ENCODE data around the gene PROC. TPM values are rescaled to one million over a fixed set of nuclear protein-coding genes. Genes with fewer than 3 reads are reported as not detected.

The PROC gene
- total RNA-seq, 2 experiments from 2014 or later, result 0.28 TPM; not detected in 1

DNA sequence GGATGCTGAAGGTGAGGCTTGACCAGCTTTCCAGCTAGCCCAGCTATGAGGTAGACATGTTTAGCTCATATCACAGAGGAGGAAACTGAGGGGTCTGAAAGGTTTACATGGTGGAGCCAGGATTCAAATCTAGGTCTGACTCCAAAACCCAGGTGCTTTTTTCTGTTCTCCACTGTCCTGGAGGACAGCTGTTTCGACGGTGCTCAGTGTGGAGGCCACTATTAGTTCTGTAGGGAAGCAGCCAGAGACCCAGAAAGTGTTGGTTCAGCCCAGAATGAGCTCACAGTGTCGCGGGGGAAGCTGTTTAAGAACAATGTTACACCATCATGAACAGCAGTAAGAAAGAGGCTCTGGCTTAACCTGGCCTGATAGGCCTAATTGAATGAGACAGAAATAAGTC is 11.1 kb downstream of the PROC start:
- H3K4me1 Mint-ChIP-seq (ENCODE audit: low read depth), result no peaks in the 10 kb centered on the region
- H3K27ac ChIP-seq (ENCODE audit: low read depth in 1 of 2, low read length in 2 of 2), result no peak overlapping the region
- no peak overlapping the region for H3K4me3 Mint-ChIP-seq
- peaks cover 3% of the 10 kb centered on the region for H3K36me3 Mint-ChIP-seq (ENCODE audit: low read depth)
- no peaks in the 10 kb centered on the region for H3K4me1 ChIP-seq (ENCODE audit: insufficient read depth, low read length)
- ATAC-seq (ENCODE audit: poor library complexity), result no peak
- ChIA-PET POLR2A (no interaction called here), CTCF (interaction anchor here (1.0 kb wide), 1 partner anchor 8 kb away, joined by 3 read pairs; no protein-coding TSS in a partner anchor)
- peaks cover 19% of the 10 kb centered on the region for H3K27me3 Mint-ChIP-seq
- H3K9me3 ChIP-seq (ENCODE audit: control insufficient read depth in 1 of 2, insufficient read depth in 1 of 2, low read length in 2 of 2), result no peaks in the 10 kb centered on the region
- intact Hi-C loops (cut with DNase I, micrococcal nuclease), result no loop called here
- TF ChIP-seq, protein P1, sequence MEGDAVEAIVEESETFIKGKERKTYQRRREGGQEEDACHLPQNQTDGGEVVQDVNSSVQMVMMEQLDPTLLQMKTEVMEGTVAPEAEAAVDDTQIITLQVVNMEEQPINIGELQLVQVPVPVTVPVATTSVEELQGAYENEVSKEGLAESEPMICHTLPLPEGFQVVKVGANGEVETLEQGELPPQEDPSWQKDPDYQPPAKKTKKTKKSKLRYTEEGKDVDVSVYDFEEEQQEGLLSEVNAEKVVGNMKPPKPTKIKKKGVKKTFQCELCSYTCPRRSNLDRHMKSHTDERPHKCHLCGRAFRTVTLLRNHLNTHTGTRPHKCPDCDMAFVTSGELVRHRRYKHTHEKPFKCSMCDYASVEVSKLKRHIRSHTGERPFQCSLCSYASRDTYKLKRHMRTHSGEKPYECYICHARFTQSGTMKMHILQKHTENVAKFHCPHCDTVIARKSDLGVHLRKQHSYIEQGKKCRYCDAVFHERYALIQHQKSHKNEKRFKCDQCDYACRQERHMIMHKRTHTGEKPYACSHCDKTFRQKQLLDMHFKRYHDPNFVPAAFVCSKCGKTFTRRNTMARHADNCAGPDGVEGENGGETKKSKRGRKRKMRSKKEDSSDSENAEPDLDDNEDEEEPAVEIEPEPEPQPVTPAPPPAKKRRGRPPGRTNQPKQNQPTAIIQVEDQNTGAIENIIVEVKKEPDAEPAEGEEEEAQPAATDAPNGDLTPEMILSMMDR (IDR thresholded peaks at IDR 0.05), result no peak
- no peaks in the 10 kb centered on the region for H3K9me3 Mint-ChIP-seq
- H3K27me3 ChIP-seq (ENCODE audit: control insufficient read depth in 1 of 2, insufficient read depth in 2 of 2, low read length in 2 of 2), result peaks cover 5 to 7% of the 10 kb centered on the region in 2 experiments
- H3K27ac Mint-ChIP-seq, result no peak overlapping the region
- no peak for DNase-seq
- no peaks in the 10 kb centered on the region for H3K36me3 ChIP-seq (ENCODE audit: insufficient read depth, low read length)
- H3K4me3 ChIP-seq (ENCODE audit: low read length), result no peak overlapping the region

DNA sequence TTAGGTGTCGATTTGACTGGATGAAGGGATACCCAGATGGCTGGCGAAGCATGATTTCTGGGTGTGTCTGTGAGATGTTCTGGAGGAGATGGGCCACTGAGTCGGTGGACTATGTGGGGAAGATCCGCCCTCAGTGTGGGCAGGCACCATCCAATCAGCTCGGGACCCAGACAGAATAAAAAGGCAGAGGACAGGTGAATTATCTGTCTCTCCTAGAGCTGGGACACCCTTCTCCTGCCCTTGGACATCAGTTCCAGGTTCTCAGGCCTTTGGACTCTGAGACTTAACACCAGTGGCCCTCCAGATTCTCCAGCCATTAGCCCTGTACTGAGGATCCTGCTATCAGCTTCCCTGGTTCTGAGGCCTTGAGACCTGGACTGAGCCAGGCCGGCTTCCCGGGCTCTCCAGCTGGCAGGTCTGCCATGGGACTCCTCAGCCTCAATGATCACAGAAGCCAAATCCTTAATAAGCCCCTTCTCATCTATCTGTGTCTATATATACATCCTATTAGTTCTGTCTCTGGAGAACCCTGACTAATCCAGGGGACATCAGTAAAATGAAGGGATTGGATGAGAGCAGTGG is 11.7 kb downstream of the PROC start:
- H3K27me3 Mint-ChIP-seq, result peaks cover 17% of the 10 kb centered on the region
- H3K4me3 ChIP-seq (ENCODE audit: low read length), result no peak overlapping the region
- intact Hi-C loops (cut with DNase I, micrococcal nuclease), result no loop called here
- no peak overlapping the region for H3K27ac ChIP-seq (ENCODE audit: low read depth in 1 of 2, low read length in 2 of 2)
- DNase-seq, result no peak
- H3K27ac Mint-ChIP-seq, result no peak overlapping the region
- no peaks in the 10 kb centered on the region for H3K4me1 ChIP-seq (ENCODE audit: insufficient read depth, low read length)
- no peaks in the 10 kb centered on the region for H3K9me3 ChIP-seq (ENCODE audit: control insufficient read depth in 1 of 2, insufficient read depth in 1 of 2, low read length in 2 of 2)
- H3K36me3 Mint-ChIP-seq (ENCODE audit: low read depth), result peaks cover 3% of the 10 kb centered on the region
- no peaks in the 10 kb centered on the region for H3K36me3 ChIP-seq (ENCODE audit: insufficient read depth, low read length)
- ChIA-PET POLR2A (no interaction called here), CTCF (interaction anchor here (1.0 kb wide), 1 partner anchor 8 kb away, joined by 3 read pairs; no protein-coding TSS in a partner anchor)
- no peaks in the 10 kb centered on the region for H3K4me1 Mint-ChIP-seq (ENCODE audit: low read depth)
- H3K27me3 ChIP-seq (ENCODE audit: control insufficient read depth in 1 of 2, insufficient read depth in 2 of 2, low read length in 2 of 2), result peaks cover 0 to 3% of the 10 kb centered on the region in 2 experiments
- no peak overlapping the region for H3K4me3 Mint-ChIP-seq
- TF ChIP-seq, protein P1 (IDR thresholded peaks at IDR 0.05), result no peak
- H3K9me3 Mint-ChIP-seq, result no peaks in the 10 kb centered on the region
- ATAC-seq (ENCODE audit: poor library complexity), result no peak

DNA sequence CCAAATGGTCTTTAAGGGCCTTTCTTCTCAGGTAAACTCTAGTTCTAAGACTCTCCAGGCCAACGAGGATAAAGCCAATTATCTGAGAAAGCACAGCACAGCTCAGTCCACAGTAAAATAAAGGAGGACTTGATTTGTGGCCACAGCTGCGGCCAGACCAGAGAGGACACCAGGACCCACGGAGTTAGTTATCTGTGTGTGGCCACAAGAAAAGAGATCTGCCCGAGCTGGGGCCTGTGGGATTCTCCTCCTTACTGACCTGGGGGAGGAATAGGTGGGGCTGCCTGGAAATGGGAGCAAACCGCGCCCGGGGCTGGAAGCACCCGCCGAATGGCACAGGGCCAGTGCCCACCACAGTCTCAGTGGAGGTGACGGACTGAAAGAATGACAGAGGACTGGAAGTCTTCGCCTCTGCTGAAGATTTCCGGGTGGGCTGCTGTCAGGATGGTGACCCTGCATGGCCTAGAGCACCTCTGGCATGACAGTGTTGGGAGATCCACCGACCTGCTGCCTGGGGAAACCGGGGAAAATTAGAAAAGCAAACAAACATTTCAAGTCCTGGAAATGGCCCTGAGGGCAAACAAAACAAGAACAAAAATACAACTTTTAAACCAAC is 13.3 kb downstream of the PROC start:
- DNase-seq, result no peak
- no peaks in the 10 kb centered on the region for H3K9me3 ChIP-seq (ENCODE audit: control insufficient read depth in 1 of 2, insufficient read depth in 1 of 2, low read length in 2 of 2)
- ATAC-seq (ENCODE audit: poor library complexity), result no peak
- Mint-ChIP-seq H3K27ac (no peak overlapping the region), H3K27me3 (peaks cover under 1% of the 10 kb centered on the region), H3K4me1 (ENCODE audit: low read depth) (no peaks in the 10 kb centered on the region), H3K9me3 (no peaks in the 10 kb centered on the region), H3K4me3 (no peak overlapping the region), H3K36me3 (ENCODE audit: low read depth) (peaks cover 3% of the 10 kb centered on the region)
- H3K27ac ChIP-seq (ENCODE audit: low read depth in 1 of 2, low read length in 2 of 2), result no peak overlapping the region
- H3K4me3 ChIP-seq (ENCODE audit: low read length), result no peak overlapping the region
- H3K4me1 ChIP-seq (ENCODE audit: insufficient read depth, low read length), result no peaks in the 10 kb centered on the region
- TF ChIP-seq, protein P1 (IDR thresholded peaks at IDR 0.05), result no peak
- no peaks in the 10 kb centered on the region for H3K27me3 ChIP-seq (ENCODE audit: control insufficient read depth in 1 of 2, insufficient read depth in 2 of 2, low read length in 2 of 2)
- intact Hi-C loops (cut with DNase I, micrococcal nuclease), result no loop called here
- ChIA-PET CTCF (no interaction called here), POLR2A (no interaction called here)
- H3K36me3 ChIP-seq (ENCODE audit: insufficient read depth, low read length), result no peaks in the 10 kb centered on the region
